NB4 (cell line): ENCODE measurements around the gene CELF1.

Experiments
- CTCF ChIP-seq: IDR thresholded peaks from one replicate; pipeline ENCODE4 v1.5.1; 2012; ENCODE audit warnings: low read depth, low read length
- MYC ChIP-seq: IDR thresholded peaks from 2 replicates; pipeline ENCODE4 v1.6.1; 2011; ENCODE audit warnings: low read depth, low read length

- no peak for TF ChIP-seq CTCF
- TF ChIP-seq MYC = no peak
Observed at GRCh38 chr11:47504910-47505309, 48.0 kb downstream of the CELF1 start.
